Measurements from ENCODE around the gene OGDH.

The OGDH gene

GRCh38 chr7:44621750-44622103 lies 15.3 kb downstream of the OGDH start:
- no peak for TF ChIP-seq GATA2 (IDR thresholded peaks at IDR 0.05; ENCODE audit: low read depth, low read length)
- TF ChIP-seq GATA3 (IDR thresholded peaks at IDR 0.05; ENCODE audit: low read depth, low read length): no peak

GRCh38 chr7:44622342-44623151 lies 16.1 kb downstream of the OGDH start:
- no peak for TF ChIP-seq GATA3 (IDR thresholded peaks at IDR 0.05; ENCODE audit: low read depth, low read length)
- TF ChIP-seq GATA2 (IDR thresholded peaks at IDR 0.05; ENCODE audit: low read depth, low read length): no peak

GRCh38 chr7:44624318-44624717 lies 17.9 kb downstream of the OGDH start:
- no peak for TF ChIP-seq GATA3 (IDR thresholded peaks at IDR 0.05; ENCODE audit: low read depth, low read length)
- no peak for TF ChIP-seq GATA2 (IDR thresholded peaks at IDR 0.05; ENCODE audit: low read depth, low read length)

- no peak for TF ChIP-seq GATA2 (IDR thresholded peaks at IDR 0.05; ENCODE audit: low read depth, low read length)
- no peak for TF ChIP-seq GATA3 (IDR thresholded peaks at IDR 0.05; ENCODE audit: low read depth, low read length)
Observed at GRCh38 chr7:44625526-44626471, 19.4 kb downstream of the OGDH start.

GRCh38 chr7:44626620-44627019 lies 20.2 kb downstream of the OGDH start:
- TF ChIP-seq GATA2 (IDR thresholded peaks at IDR 0.05; ENCODE audit: low read depth, low read length): no peak
- no peak for TF ChIP-seq GATA3 (IDR thresholded peaks at IDR 0.05; ENCODE audit: low read depth, low read length)

- no peak for TF ChIP-seq GATA2 (IDR thresholded peaks at IDR 0.05; ENCODE audit: low read depth, low read length)
Observed at GRCh38 chr7:44629829-44630522, 23.5 kb downstream of the OGDH start.

GRCh38 chr7:44630792-44631457 lies 24.5 kb downstream of the OGDH start:
- TF ChIP-seq GATA3 (IDR thresholded peaks at IDR 0.05; ENCODE audit: low read depth, low read length): no peak
- TF ChIP-seq GATA2 (IDR thresholded peaks at IDR 0.05; ENCODE audit: low read depth, low read length): no peak

- TF ChIP-seq GATA2 (IDR thresholded peaks at IDR 0.05; ENCODE audit: low read depth, low read length) (no peak), GATA3 (IDR thresholded peaks at IDR 0.05; ENCODE audit: low read depth, low read length) (no peak)
Observed at GRCh38 chr7:44631458-44632115, 25.2 kb downstream of the OGDH start.

GRCh38 chr7:44632196-44632595 lies 25.8 kb downstream of the OGDH start:
- TF ChIP-seq GATA3 (IDR thresholded peaks at IDR 0.05; ENCODE audit: low read depth, low read length) (no peak), GATA2 (IDR thresholded peaks at IDR 0.05; ENCODE audit: low read depth, low read length) (no peak)

GRCh38 chr7:44633254-44634186 lies 27.1 kb downstream of the OGDH start:
- TF ChIP-seq GATA3 (IDR thresholded peaks at IDR 0.05; ENCODE audit: low read depth, low read length) (no peak), GATA2 (IDR thresholded peaks at IDR 0.05; ENCODE audit: low read depth, low read length) (no peak)

GRCh38 chr7:44634187-44634838 lies 27.9 kb downstream of the OGDH start:
- no peak for TF ChIP-seq GATA3 (IDR thresholded peaks at IDR 0.05; ENCODE audit: low read depth, low read length)
